Measurements from ENCODE around the gene CAPN5.

DNA sequence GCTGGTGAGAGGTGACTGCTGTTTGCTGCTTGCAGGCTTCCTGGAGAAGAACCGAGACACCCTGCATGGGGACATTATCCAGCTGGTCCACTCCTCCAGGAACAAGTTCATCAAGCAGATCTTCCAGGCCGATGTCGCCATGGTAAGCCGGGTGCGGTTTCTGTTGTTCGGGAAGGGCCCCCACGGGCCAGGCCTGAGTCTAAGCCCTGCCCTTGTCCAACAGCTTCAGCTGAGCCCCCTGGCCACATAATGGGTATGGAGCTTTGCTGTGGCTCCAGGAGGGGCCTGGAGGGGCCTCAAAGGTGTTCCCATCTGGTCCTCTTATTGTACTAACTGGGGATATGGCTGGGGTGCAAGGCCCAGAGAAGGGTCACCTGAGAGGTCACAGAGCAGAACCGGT is 99.2 kb downstream of the CAPN5 start:
- TF ChIP-seq CTCF (IDR thresholded peaks at IDR 0.05), result no peak
- TF ChIP-seq POLR2A (IDR thresholded peaks at IDR 0.05), result no peak
